AG09309 (cell line): ENCODE results near the gene TTYH2.

Experiments used
- DNase-seq: peaks from one replicate; pipeline ENCODE4 v3.0.0-alpha.2; 2010; ENCODE audit warnings: low read depth
- H3K4me3 ChIP-seq: 2 replicates; pipeline ENCODE4 v1.5.1; 2011; ENCODE audit warnings: mild to moderate bottlenecking, low read depth, low read length, moderate library complexity; ENCODE audit not compliant: control insufficient read depth
- CTCF ChIP-seq: IDR thresholded peaks from 2 replicates; pipeline ENCODE4 v1.5.1; 2011; ENCODE audit warnings: mild to moderate bottlenecking, low read depth, low read length, inconsistent platforms; ENCODE audit not compliant: insufficient read depth, control insufficient read depth; ENCODE audit errors: missing control alignments

TTYH2 gene

GRCh38 chr17:74235040-74235581, 21.7 kb downstream of the TTYH2 start:
- no peak for TF ChIP-seq CTCF
- H3K4me3 ChIP-seq, result no peak overlapping the region
- no peak for DNase-seq

- TF ChIP-seq CTCF, result no peak
- no peak for DNase-seq
- no peak overlapping the region for H3K4me3 ChIP-seq
These were observed 22.6 kb downstream of the TTYH2 start for GRCh38 chr17:74235911-74236371.

GRCh38 chr17:74237321-74237720, 23.9 kb downstream of the TTYH2 start:
- no peak for TF ChIP-seq CTCF
- H3K4me3 ChIP-seq, result no peak overlapping the region
- DNase-seq, result no peak

- TF ChIP-seq CTCF, result no peak
- DNase-seq, result no peak
These were observed 25.8 kb downstream of the TTYH2 start for GRCh38 chr17:74239172-74239571.

GRCh38 chr17:74240618-74241205, 27.3 kb downstream of the TTYH2 start:
- no peak for TF ChIP-seq CTCF
- H3K4me3 ChIP-seq, result no peak overlapping the region
- DNase-seq, result no peak

More at GRCh38 chr17:74239172-74239571, 25.8 kb downstream of the TTYH2 start:
- H3K4me3 ChIP-seq, result no peak overlapping the region

GRCh38 chr17:74241431-74241830, 28.1 kb downstream of the TTYH2 start:
- no peak overlapping the region for H3K4me3 ChIP-seq
- no peak for DNase-seq
- no peak for TF ChIP-seq CTCF
